Loucy (cell line): ENCODE measurements around the gene GBF1.

Experiments used
- H2AFZ ChIP-seq: fragments of 200-600 bp; sonication (generic); 2 replicates; pipeline ENCODE4 v1.6.0; 2016; ENCODE audit warnings: antibody characterized with exemption, mild to moderate bottlenecking, low read length, moderate library complexity
- H3F3A ChIP-seq: fragments of 200-600 bp; 2 replicates; pipeline ENCODE4 v1.6.0; 2016; ENCODE audit warnings: antibody characterized with exemption, low read depth, mild to moderate bottlenecking
- H3K27me3 ChIP-seq: fragments of 200-600 bp; sonication (generic); 2 replicates; pipeline ENCODE4 v1.6.1; 2014; ENCODE audit warnings: low read length, mild to moderate bottlenecking; ENCODE audit not compliant: insufficient read depth, poor library complexity, severe bottlenecking
- H3K36me3 ChIP-seq: fragments of 200-600 bp; sonication (generic); 2 replicates; pipeline ENCODE4 v1.6.1; 2016; ENCODE audit warnings: low read length; ENCODE audit not compliant: insufficient read depth
- H3K4me1 ChIP-seq: fragments of 200-600 bp; sonication (generic); 2 replicates; pipeline ENCODE4 v1.5.1; 2014; ENCODE audit warnings: low read length, mild to moderate bottlenecking; ENCODE audit not compliant: insufficient read depth, poor library complexity, severe bottlenecking
- H3K4me2 ChIP-seq: fragments of 200-600 bp; sonication (generic); 2 replicates; pipeline ENCODE4 v1.6.0; 2014; ENCODE audit warnings: antibody characterized with exemption, low read length, low read depth, mild to moderate bottlenecking; ENCODE audit not compliant: poor library complexity, severe bottlenecking
- H3K4me3 ChIP-seq: fragments of 200-600 bp; sonication (generic); 2 replicates; pipeline ENCODE4 v1.5.1; 2014; ENCODE audit warnings: low read length, mild to moderate bottlenecking, mixed read lengths; ENCODE audit not compliant: poor library complexity, severe bottlenecking
- H3K79me2 ChIP-seq: fragments of 200-600 bp; sonication (generic); 2 replicates; pipeline ENCODE4 v1.6.1; 2014; ENCODE audit warnings: low read length; ENCODE audit not compliant: insufficient read depth
- H3K9ac ChIP-seq: fragments of 200-600 bp; sonication (generic); 2 replicates; pipeline ENCODE4 v1.6.0; 2014; ENCODE audit warnings: mild to moderate bottlenecking, low read depth, low read length, moderate library complexity; ENCODE audit not compliant: poor library complexity, severe bottlenecking
- H3K9me2 ChIP-seq: fragments of 200-600 bp; sonication (generic); replicated peaks from 2 replicates; pipeline ENCODE4 v1.6.1; 2016; ENCODE audit warnings: low read depth, low read length, mixed read lengths
- H3K9me3 ChIP-seq: fragments of 200-600 bp; sonication (generic); 2 replicates; pipeline ENCODE4 v1.6.1; 2014; ENCODE audit warnings: mild to moderate bottlenecking, antibody characterized with exemption, low read length, low read depth; ENCODE audit not compliant: insufficient read depth
- H4K20me1 ChIP-seq: fragments of 200-600 bp; sonication (generic); 2 replicates; pipeline ENCODE4 v1.6.0; 2014; ENCODE audit warnings: antibody characterized with exemption, low read length, mild to moderate bottlenecking; ENCODE audit not compliant: insufficient read depth, poor library complexity, severe bottlenecking
- CTCF ChIP-seq: fragments of 200-600 bp; sonication (generic); conservative IDR thresholded peaks from 2 replicates; pipeline ENCODE4 v1.5.1; 2014; ENCODE audit warnings: mild to moderate bottlenecking, antibody characterized with exemption, low read length
- EZH2phosphoT487 ChIP-seq: fragments of 200-600 bp; IDR thresholded peaks from 2 replicates; pipeline ENCODE4 v1.6.1; 2018; ENCODE audit warnings: antibody characterized with exemption, mild to moderate bottlenecking, moderate library complexity, borderline replicate concordance

The GBF1 gene

DNA sequence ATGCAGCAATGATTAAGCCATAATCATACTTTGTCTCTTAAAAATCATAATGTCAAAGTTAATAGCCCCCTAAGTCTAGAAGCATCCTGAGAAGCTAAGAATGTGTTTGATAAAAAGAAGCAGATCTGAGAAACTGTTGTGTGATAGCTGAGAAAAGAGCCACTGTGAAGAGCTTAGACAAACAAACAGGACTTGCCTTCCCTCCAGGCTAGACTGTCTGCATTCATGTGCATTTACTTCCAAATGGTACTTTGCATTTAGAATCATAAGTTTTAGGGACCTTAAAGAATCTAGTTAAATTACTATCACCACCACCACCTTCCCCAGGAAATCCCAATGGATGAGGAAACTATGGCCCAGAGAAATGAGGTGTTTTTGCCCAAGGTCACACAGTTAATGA, 87.4 kb downstream of the GBF1 start:
- Histone ChIP-seq H3K79me2 (peaks cover 13% of the 10 kb centered on the region; the same call in 1 of the 2 replicates), H3K4me3 (no peak overlapping the region), H3K9me2 (no peaks in the 10 kb centered on the region), H3K36me3 (peaks cover 33% of the 10 kb centered on the region; the same call in 1 of the 2 replicates), H3K27me3 (no peaks in the 10 kb centered on the region), H3K4me2 (no peak overlapping the region), H4K20me1 (peaks cover 3% of the 10 kb centered on the region), H3F3A (no peaks in the 10 kb centered on the region), H3K4me1 (no peaks in the 10 kb centered on the region), H3K9me3 (no peaks in the 10 kb centered on the region), H2AFZ (no peak overlapping the region), H3K9ac (no peak overlapping the region)
- TF ChIP-seq CTCF (no peak), EZH2phosphoT487 (no peak)

DNA sequence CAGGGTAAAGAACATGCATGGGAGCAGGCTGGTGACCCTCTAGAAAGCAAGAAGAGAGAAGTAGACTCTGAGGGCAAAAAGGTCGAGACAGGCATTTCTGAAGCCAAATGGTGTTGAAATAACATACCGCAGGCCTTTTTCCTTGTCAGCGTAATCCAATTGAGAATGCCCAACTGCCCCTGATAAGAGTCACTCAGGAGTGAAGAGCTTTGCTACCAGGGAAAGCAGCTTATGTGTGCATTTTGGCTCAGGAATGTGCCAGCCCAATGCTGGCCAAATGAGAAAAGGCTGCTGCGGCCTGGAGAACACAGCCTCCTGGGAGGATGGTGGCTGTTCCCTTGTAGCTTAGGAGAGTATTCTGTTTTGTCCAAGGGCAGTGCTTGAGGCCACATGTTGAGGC, 88.8 kb downstream of the GBF1 start:
- no peak overlapping the region for H3K9ac ChIP-seq
- peaks cover 3% of the 10 kb centered on the region for H4K20me1 ChIP-seq
- no peaks in the 10 kb centered on the region for H3K9me2 ChIP-seq
- no peak overlapping the region for H2AFZ ChIP-seq
- H3F3A ChIP-seq, result no peaks in the 10 kb centered on the region
- no peaks in the 10 kb centered on the region for H3K9me3 ChIP-seq
- no peak for TF ChIP-seq CTCF
- TF ChIP-seq EZH2phosphoT487, result no peak
- no peaks in the 10 kb centered on the region for H3K27me3 ChIP-seq
- peaks cover 8% of the 10 kb centered on the region; the same call in 1 of the 2 replicates for H3K79me2 ChIP-seq
- no peak overlapping the region for H3K4me3 ChIP-seq
- peaks cover 33% of the 10 kb centered on the region; the same call in 1 of the 2 replicates for H3K36me3 ChIP-seq
- H3K4me2 ChIP-seq, result no peak overlapping the region
- no peaks in the 10 kb centered on the region for H3K4me1 ChIP-seq

GRCh38 chr10:102335184-102335583, 89.9 kb downstream of the GBF1 start:
- H3K36me3 ChIP-seq, result peaks cover 33% of the 10 kb centered on the region; the same call in 1 of the 2 replicates
- H3F3A ChIP-seq, result no peaks in the 10 kb centered on the region
- H3K9me3 ChIP-seq, result no peaks in the 10 kb centered on the region
- H3K9ac ChIP-seq, result no peak overlapping the region
- no peak for TF ChIP-seq EZH2phosphoT487
- no peak for TF ChIP-seq CTCF
- no peaks in the 10 kb centered on the region for H3K9me2 ChIP-seq
- H3K27me3 ChIP-seq, result no peaks in the 10 kb centered on the region
- H4K20me1 ChIP-seq, result no peaks in the 10 kb centered on the region
- no peak overlapping the region for H2AFZ ChIP-seq
- H3K4me1 ChIP-seq, result no peaks in the 10 kb centered on the region
- H3K4me3 ChIP-seq, result no peak overlapping the region
- no peak overlapping the region for H3K4me2 ChIP-seq
- peaks cover 7% of the 10 kb centered on the region; the same call in 1 of the 2 replicates for H3K79me2 ChIP-seq
